ENCODE data around the gene DIPK1B. TPM values are rescaled to one million over a fixed set of nuclear protein-coding genes. Genes with fewer than 3 reads are reported as not detected.
"Not testable (repeated sequence)": the region's sequence is repeated elsewhere in the genome, so short reads cannot be mapped to it uniquely, and the experiment has no call there.

DIPK1B gene
- total RNA-seq, 2 experiments from 2014 or later = not detected

- H3K9me3 Mint-ChIP-seq = no peaks in the 10 kb centered on the region
- no peak within 1 kb of the TSS for H3K27ac Mint-ChIP-seq
- H3K36me3 Mint-ChIP-seq = no peaks in the 10 kb centered on the region
- CTCF ChIA-PET = no interaction called here
- POLR2A ChIA-PET = no interaction called here
- intact Hi-C loops (cut with micrococcal nuclease) = no loop called here
- no peak for DNase-seq
- peaks cover 15% of the 10 kb centered on the region for H3K4me1 Mint-ChIP-seq (ENCODE audit: low read depth)
- H3K27me3 Mint-ChIP-seq = peaks cover 21% of the 10 kb centered on the region
- no peak within 1 kb of the TSS for H3K4me3 Mint-ChIP-seq
These were observed 52.0 kb downstream of the DIPK1B start, which contains the start of gene LCN15 for GRCh38 chr9:136764301-136764891. LCN15 (minus strand) TSS chr9:136764518; CDS start chr9:136764488, 30 bp downstream.

GRCh38 chr9:136765041-136765440 is 52.7 kb downstream of the DIPK1B start:
- Mint-ChIP-seq H3K36me3 (no peaks in the 10 kb centered on the region), H3K4me3 (no peak overlapping the region), H3K4me1 (ENCODE audit: low read depth) (peaks cover 17% of the 10 kb centered on the region), H3K27ac (no peak overlapping the region), H3K9me3 (no peaks in the 10 kb centered on the region), H3K27me3 (peaks cover 20% of the 10 kb centered on the region)
- no peak for DNase-seq
- intact Hi-C loops (cut with micrococcal nuclease) = no loop called here
- POLR2A ChIA-PET = no interaction called here
- CTCF ChIA-PET = no interaction called here

- H3K4me3 Mint-ChIP-seq, H3K9me3 Mint-ChIP-seq, H3K27ac Mint-ChIP-seq, POLR2A ChIA-PET, H3K36me3 Mint-ChIP-seq, DNase-seq: not testable (repeated sequence)
- CTCF ChIA-PET = interaction anchor here (0.8 to 2.0 kb wide), 7 partner anchors 13 to 471 kb away, joined by 3 to 13 read pairs (median 5); no protein-coding TSS in a partner anchor
- Mint-ChIP-seq H3K4me1 (ENCODE audit: low read depth) (peaks cover 17% of the 10 kb centered on the region), H3K27me3 (peaks cover 16% of the 10 kb centered on the region)
- intact Hi-C loops (cut with micrococcal nuclease) = loop anchor here (1.0 to 2.0 kb wide), 2 partner anchors 15 to 18 kb away; no protein-coding TSS in a partner anchor
These were observed 53.5 kb downstream of the DIPK1B start for GRCh38 chr9:136765745-136766409.

- POLR2A ChIA-PET, H3K9me3 Mint-ChIP-seq, H3K36me3 Mint-ChIP-seq: not testable (repeated sequence)
- H3K27me3 Mint-ChIP-seq = peaks cover 14% of the 10 kb centered on the region
- CTCF ChIA-PET = interaction anchor here (0.8 to 2.0 kb wide), 7 partner anchors 12 to 470 kb away, joined by 3 to 13 read pairs (median 5); no protein-coding TSS in a partner anchor
- H3K4me3 Mint-ChIP-seq = peak overlapping the region; percentile 11
- DNase-seq = peak; percentile 84
- H3K27ac Mint-ChIP-seq = peak overlapping the region; percentile 73
- H3K4me1 Mint-ChIP-seq (ENCODE audit: low read depth) = peaks cover 17% of the 10 kb centered on the region
- intact Hi-C loops (cut with micrococcal nuclease) = loop anchor here (1.0 to 2.0 kb wide), 2 partner anchors 16 to 18 kb away; no protein-coding TSS in a partner anchor
These were observed 54.2 kb downstream of the DIPK1B start for GRCh38 chr9:136766410-136767120.

- ChIA-PET POLR2A (no interaction called here), CTCF (interaction anchor here (0.6 to 1.1 kb wide), 5 partner anchors 8 to 46 kb away, joined by 3 to 11 read pairs (median 3); partner anchors contain the start of gene LCN8)
- Mint-ChIP-seq H3K4me1 (ENCODE audit: low read depth) (peaks cover 17% of the 10 kb centered on the region), H3K27me3 (peaks cover 11% of the 10 kb centered on the region), H3K4me3 (no peak overlapping the region), H3K27ac (no peak overlapping the region), H3K9me3 (peaks cover 11% of the 10 kb centered on the region), H3K36me3 (peaks cover 7% of the 10 kb centered on the region)
- intact Hi-C loops (cut with micrococcal nuclease) = no loop called here
- DNase-seq = peak; percentile 71
These were observed 57.4 kb downstream of the DIPK1B start for GRCh38 chr9:136769710-136770191.

- Mint-ChIP-seq H3K27me3 (peaks cover 10% of the 10 kb centered on the region), H3K9me3 (peaks cover 11% of the 10 kb centered on the region), H3K4me3 (no peak overlapping the region), H3K27ac (no peak overlapping the region), H3K4me1 (ENCODE audit: low read depth) (peaks cover 7% of the 10 kb centered on the region), H3K36me3 (peaks cover 7% of the 10 kb centered on the region)
- DNase-seq = no peak
- CTCF ChIA-PET = interaction anchor here (0.8 to 2.5 kb wide), 4 partner anchors 14 to 263 kb away, joined by 3 to 12 read pairs (median 3); partner anchors contain the start of gene TMEM141
- intact Hi-C loops (cut with micrococcal nuclease) = no loop called here
- POLR2A ChIA-PET = no interaction called here
These were observed 59.6 kb downstream of the DIPK1B start for GRCh38 chr9:136771907-136772415.

GRCh38 chr9:136773386-136774044 is 61.1 kb downstream of the DIPK1B start:
- CTCF ChIA-PET = interaction anchor here (1.2 kb wide), 1 partner anchor 41 kb away, joined by 3 read pairs; no protein-coding TSS in a partner anchor
- H3K27ac Mint-ChIP-seq = no peak overlapping the region
- POLR2A ChIA-PET = no interaction called here
- peaks cover 8% of the 10 kb centered on the region for H3K27me3 Mint-ChIP-seq
- peaks cover 7% of the 10 kb centered on the region for H3K36me3 Mint-ChIP-seq
- peak; percentile 37 for DNase-seq
- H3K9me3 Mint-ChIP-seq = peaks cover 11% of the 10 kb centered on the region
- H3K4me1 Mint-ChIP-seq (ENCODE audit: low read depth) = peaks cover 2% of the 10 kb centered on the region
- intact Hi-C loops (cut with micrococcal nuclease) = no loop called here
- no peak overlapping the region for H3K4me3 Mint-ChIP-seq

Small RNAs within 50 kb of the gene (microRNA-seq; reads per million reads assigned to microRNA genes)
- 44.8 reads per million, percentile 56 among the genes with 10 or more reads in this experiment for gene MIR126 (ENCODE audit: borderline microRNAs expressed, borderline number of aligned reads, borderline replicate concordance)
- not detected for gene MIR6722 (ENCODE audit: borderline microRNAs expressed, borderline number of aligned reads, borderline replicate concordance)

Other genes starting within 250 kb of the DIPK1B start
- 10 to 100 TPM; 54.1 to 57.0 TPM for gene SEC16A, start 229.5 kb upstream of the DIPK1B start, total RNA-seq
- gene NOTCH1, start 166.5 kb upstream of the DIPK1B start, total RNA-seq = 10 to 100 TPM; 67.0 to 68.3 TPM
- gene EGFL7, start 49.7 kb upstream of the DIPK1B start, total RNA-seq = under 1 TPM; 0.90 to 0.93 TPM
- gene AGPAT2, start 25.1 kb upstream of the DIPK1B start, total RNA-seq = 10 to 100 TPM; 16.3 to 16.8 TPM
- gene LCN10, start 30.4 kb downstream of the DIPK1B start, total RNA-seq = 1 to 10 TPM; 1.2 to 1.5 TPM
- not detected for gene LCN6, start 36.0 kb downstream of the DIPK1B start, total RNA-seq
- not detected for gene LCN8, start 45.7 kb downstream of the DIPK1B start, total RNA-seq
- not detected for gene LCN15, start 51.9 kb downstream of the DIPK1B start, total RNA-seq
- gene TMEM141, start 78.8 kb downstream of the DIPK1B start, total RNA-seq = 10 to 100 TPM; 42.3 to 45.2 TPM
- gene CCDC183, start 83.8 kb downstream of the DIPK1B start, total RNA-seq = under 1 TPM; 0.21 to 0.36 TPM
- gene RABL6, start 95.4 kb downstream of the DIPK1B start, total RNA-seq = 10 to 100 TPM; 83.4 to 85.3 TPM
- 1 to 10 TPM; 3.8 to 4.2 TPM for gene AJM1, start 129.9 kb downstream of the DIPK1B start, total RNA-seq
- 10 to 100 TPM; 92.2 to 95.5 TPM for gene PHPT1, start 136.8 kb downstream of the DIPK1B start, total RNA-seq
- gene MAMDC4, start 139.8 kb downstream of the DIPK1B start, total RNA-seq = 10 to 100 TPM; 13.0 to 14.3 TPM
- gene EDF1, start 153.7 kb downstream of the DIPK1B start, total RNA-seq = 100 to 1,000 TPM; 302 to 311 TPM
- 10 to 100 TPM; 40.0 to 41.4 TPM for gene TRAF2, start 173.9 kb downstream of the DIPK1B start, total RNA-seq
- gene FBXW5, start 232.2 kb downstream of the DIPK1B start, total RNA-seq = 10 to 100 TPM; 66.8 to 69.4 TPM
- gene C8G, start 232.7 kb downstream of the DIPK1B start, total RNA-seq = under 1 TPM; 0.90 to 0.94 TPM
- 1 to 10 TPM; 1.6 to 2.1 TPM for gene LCN12, start 239.7 kb downstream of the DIPK1B start, total RNA-seq

All from activated CD4-positive, alpha-beta memory T cell treated with anti-CD3 and anti-CD28 coated beads for 36 hours (primary cell).